NCI-H748 treated with DMSO at 0.1 percent for 48 hours (cell line): ENCODE results near the gene VDAC2.
A peak's percentile ranks its signal among the peaks of the same experiment; 100 is the strongest.

Experiments
- DNase-seq: peaks from one replicate; lab custom pipeline; 2025; lab: John Stamatoyannopoulos, UW

VDAC2 gene

DNA sequence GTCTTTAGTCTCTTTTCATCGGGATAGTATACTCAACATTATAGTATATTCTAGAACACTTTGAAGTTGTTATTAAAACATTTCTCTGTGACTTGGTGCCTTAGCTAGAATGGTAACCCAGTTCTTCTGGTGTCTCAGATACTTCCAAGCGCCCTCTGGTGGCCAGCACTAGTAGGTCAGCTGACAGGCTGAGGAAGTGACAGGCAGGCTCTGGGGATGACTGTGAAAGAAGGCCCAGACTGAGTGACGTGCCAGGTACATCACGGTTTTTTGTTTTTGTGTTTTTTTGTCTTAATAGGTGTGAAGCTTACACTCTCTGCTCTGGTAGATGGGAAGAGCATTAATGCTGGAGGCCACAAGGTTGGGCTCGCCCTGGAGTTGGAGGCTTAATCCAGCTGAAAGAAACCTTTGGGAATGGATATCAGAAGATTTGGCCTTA lies 20.0 kb downstream of the VDAC2 start:
- DNase-seq, result peak; percentile 36

GRCh38 chr10:75231672-75232581 lies 21.3 kb downstream of the VDAC2 start:
- DNase-seq, result no peak

- no peak for DNase-seq
Observed at GRCh38 chr10:75233444-75234016, 22.9 kb downstream of the VDAC2 start.

DNA sequence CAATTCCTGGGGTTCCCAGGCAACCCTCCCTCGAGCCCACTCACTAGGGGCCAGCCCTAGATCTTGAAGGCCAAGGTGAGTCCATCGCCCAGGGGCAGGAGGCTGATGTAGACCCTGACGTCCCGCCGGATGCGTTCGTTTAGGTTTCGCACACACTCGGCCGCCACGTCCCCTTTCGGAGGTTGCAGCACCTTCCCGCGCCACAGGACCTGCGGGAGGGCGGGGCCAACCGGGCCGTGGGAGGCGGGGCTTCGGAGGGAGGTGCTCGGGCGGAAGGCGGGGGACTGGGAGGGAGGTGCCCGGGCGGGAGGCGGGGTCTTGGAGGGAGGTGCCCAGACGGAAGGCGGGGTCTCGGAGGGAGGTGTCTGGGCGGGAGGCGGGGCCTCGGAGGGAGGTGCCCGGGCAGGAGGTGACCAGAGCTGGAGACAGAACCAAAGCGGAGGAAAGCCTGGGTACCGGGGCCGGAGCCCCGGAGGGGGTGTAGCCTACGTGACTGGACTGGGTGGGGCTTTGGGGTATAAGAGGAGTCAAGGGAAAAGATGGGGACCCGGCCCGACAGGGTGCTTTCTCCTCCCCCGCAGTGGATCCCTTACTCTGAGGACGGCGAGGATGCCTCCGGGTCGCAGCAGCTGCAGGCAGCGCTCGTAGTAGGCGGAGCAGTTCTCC lies 23.6 kb downstream of the VDAC2 start:
- DNase-seq, result peak; percentile 68

DNA sequence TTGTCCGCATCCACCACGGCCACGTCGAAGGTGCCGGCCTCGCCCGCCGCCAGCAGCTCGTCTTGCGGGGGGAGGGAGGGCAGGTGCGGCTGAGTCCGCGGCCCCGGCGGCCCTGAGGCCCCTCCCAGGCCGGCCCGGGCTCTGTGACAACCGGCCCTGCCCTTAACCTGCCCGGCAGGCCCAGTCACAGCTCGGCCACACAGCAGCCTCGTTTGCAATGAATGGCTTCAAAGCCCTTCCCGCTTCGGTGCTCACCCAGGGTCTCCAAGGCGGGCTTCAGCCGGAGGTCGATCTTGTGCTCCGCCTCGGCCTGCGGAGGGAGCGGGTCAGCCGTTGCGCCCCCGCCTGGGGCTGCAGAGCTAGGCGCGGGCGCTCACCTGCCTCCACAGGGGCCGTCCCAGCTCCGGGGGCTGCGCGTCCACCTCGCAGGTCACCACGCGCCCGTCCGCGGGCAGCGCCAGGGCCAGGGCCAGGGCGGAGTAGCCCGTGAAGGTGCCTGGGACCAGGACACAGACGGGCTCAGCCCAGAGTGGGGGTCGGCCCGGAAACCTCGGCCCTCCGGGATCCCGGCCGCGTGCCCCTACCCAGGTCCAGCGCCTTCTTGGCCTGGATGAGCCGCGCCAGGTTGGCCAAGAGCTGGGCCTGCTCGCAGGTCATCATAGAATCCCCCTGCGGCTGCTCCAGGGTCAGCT lies 24.2 kb downstream of the VDAC2 start:
- no peak for DNase-seq

DNA sequence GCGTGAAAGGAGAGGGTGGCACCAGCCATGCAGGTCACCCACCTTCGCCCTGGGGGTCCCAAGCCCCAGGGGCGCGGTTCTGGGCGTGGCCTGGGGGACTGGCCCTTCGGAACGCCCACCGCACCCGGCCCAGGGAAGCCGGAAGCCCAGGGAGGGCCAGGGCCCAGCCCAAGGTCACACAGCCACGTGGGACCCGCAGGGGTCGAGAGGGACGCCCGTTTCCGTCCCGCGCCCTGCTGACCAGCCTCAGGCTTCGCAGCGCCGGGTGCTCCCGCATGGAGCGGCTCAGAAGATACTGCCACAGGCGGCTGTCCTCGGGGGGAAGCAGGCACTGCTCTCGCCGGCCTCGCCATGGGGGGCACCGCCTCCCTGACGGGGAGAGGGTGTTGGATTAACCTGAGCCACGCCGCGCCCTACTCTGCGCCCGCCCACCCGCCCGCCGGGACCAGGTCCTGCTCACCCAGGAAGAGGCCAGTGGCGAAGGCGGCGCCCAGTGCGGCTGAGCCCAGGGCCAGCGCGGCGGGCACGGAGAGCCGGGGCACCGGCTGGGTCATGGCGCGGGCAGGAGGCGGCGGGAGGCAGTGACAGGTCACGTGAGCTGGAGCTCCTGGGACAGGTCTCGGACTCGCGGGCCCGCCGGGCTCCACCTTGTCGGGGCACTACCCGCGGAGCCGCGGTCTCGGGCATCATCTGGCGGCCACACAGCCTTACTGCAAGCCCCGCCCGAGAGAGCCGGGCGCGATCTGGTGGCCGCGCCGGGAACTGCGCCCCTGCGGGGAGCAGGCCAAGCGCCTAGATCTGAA lies 25.0 kb downstream of the VDAC2 start, which contains the start of gene COMTD1:
Gene COMTD1 (minus strand): TSS at position 583 of the 803 bp plus-strand sequence. CDS start 29 bp downstream, at position 554.
- DNase-seq, result peak; percentile 72

- DNase-seq, result no peak
Observed at GRCh38 chr10:75236178-75236825, 25.7 kb downstream of the VDAC2 start.

DNA sequence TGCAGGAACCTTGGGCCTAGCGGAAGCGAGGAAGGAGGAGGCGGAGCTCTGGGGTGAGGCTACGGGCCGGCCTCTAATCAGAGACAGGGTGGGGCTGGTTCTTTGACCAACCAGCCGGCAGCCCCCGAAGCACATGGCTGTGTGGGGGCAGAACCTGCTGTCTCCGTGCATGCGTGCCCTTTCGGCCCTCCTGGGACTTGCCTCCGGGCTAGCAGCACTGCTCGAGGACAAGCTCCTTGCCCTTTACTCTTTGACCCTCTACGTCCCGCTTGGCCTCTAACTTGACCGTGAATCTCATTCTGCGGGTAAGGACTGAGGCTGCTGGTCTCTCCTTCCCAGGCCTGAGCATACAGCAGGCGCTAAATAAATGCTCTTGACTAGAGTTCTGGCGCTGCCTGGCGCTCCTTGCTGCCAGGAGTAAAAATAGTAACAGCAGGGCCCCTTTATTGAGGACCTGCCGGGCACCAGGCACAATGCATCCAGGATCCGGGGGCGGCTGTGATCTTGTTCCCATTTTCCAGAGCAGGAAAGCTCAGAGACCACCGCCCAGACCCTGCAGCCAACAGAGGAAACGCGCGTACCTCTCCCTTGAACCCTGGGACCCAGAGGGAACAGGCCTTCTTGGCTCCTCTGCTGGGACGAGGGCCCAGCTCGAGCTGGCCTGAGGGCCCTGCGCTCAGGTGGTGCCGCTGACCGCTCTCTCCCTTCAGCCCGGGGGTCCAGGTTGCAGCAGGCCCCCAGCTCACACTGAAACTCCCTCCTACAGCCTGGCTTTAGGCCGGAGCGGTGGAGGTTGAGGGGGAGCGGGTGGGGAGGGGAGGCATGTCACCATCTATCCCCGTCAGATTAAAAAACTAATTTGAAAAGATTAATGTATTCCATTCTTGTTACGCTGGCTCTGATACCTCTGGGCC lies 27.8 kb downstream of the VDAC2 start:
- DNase-seq, result no peak

- DNase-seq, result no peak
Observed at GRCh38 chr10:75239096-75239790, 28.6 kb downstream of the VDAC2 start.

DNA sequence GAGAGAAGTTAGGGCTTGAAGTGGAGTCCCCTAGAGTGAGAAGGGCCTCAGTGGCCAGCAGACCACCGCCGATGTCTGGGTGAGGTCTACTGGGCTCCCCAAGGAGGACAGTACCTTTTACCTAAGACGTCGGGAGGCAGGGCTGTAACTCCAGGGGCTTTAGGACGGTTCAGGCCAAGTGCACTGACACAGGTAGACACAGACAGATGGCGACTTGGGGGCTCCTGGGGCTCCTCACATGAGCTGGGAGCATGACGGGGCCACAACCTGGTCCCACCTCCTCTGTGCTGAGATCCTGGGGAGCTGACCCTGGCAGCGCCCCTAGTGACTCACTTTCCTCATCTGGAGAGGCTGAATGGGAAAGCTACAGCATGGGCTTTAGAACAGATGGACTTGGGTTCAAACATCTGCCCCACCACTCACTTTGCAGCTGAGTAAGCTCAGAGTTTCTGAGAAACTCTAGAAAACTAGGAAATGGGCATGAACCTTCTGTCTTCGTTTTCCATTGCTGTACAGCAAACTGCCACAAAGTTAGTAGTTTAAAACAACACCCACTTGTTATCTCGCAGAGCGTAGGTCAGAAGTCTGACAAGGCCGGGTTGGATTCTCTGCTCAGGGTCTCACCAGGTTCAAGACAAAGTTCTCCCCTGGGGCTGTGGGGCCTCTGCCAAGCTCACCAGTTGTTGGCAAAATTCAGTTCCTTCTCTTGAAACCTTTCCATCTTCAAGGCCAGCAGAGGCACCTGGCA lies 29.9 kb downstream of the VDAC2 start:
- no peak for DNase-seq

DNA sequence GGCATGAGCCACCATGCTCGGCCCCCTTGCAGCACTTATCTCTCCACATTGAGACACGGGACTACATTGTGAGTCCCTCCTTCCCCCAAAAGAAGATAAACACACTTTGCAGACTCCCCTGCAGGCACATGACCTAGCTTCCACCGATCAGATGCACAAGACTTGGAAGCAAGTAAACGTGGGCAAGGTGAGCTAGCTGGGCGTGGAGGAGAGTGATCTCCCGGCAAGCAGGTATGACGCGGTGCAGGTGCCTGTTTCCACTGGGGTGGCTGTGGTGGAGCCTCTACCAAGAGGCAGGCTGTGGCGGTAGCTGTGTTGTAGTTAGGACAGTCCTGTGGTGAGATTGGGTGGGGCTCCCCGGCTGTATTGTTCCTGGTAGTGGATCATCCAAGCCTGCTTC lies 32.8 kb downstream of the VDAC2 start:
- no peak for DNase-seq

- no peak for DNase-seq
Observed at GRCh38 chr10:75244487-75245353, 34.1 kb downstream of the VDAC2 start.

- no peak for DNase-seq
Observed at GRCh38 chr10:75245354-75246250, 35.0 kb downstream of the VDAC2 start.

DNA sequence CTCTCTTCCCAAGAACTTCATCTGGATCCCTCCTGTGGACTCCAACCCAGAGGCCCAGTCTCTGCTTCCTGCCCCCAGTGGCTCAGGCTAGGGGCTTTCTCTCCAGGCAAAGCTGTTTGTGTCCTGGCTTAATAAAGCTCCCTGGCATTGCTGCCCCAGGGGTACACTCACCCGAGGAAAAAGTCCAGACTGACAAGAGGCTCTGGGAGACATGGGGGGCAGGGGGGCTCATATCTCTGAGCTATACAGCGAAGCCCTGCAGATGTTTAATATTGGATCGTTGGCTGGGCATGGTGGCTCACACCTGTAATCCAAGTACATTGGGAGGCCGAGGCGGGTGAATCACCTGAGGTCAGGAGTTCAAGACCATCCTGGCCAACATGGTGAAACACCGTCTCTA lies 35.9 kb downstream of the VDAC2 start:
- no peak for DNase-seq

- DNase-seq, result no peak
Observed at GRCh38 chr10:75247797-75248196, 37.2 kb downstream of the VDAC2 start.

DNA sequence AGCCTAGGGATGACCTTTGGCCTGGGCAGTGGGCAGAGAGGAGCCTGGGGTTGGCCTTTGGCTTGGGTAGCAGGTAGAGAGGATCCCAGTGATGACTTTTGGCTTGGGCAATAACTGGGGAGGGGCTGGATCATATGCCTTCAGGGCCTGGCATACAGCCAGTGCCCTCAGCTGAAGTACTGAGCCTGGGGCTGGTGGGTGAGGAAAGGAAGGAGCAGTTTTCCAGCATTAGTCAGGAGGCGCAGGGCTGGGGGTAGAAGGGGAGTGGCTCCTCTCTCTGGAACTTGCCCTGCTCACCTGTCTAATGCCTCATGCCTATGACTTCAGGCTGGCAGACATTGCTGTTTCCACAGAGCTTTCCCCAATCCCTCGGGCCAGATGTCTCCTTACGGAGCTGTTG lies 40.3 kb downstream of the VDAC2 start:
- no peak for DNase-seq
